Endodermal cell (in vitro differentiated cells): ENCODE data around the gene NXT1. TPM values are rescaled to one million over a fixed set of nuclear protein-coding genes. Genes with fewer than 3 reads are reported as not detected.

Experiments
- DNase-seq: peaks from one replicate; pipeline ENCODE4 v3.0.0-alpha.2; 2017
- H3K27ac ChIP-seq: 2 replicates; pipeline ENCODE4 v1.5.1; 2013; ENCODE audit warnings: mild to moderate bottlenecking, low read depth, low read length, moderate library complexity
- H3K27me3 ChIP-seq: 2 replicates; pipeline ENCODE4 v1.6.1; 2013; ENCODE audit warnings: mild to moderate bottlenecking, low read length, moderate library complexity; ENCODE audit not compliant: insufficient read depth, control insufficient read depth, poor library complexity, severe bottlenecking
- H3K36me3 ChIP-seq: 2 replicates; pipeline ENCODE4 v1.7.0; 2013; ENCODE audit warnings: mild to moderate bottlenecking, low read length, moderate library complexity; ENCODE audit not compliant: control insufficient read depth, insufficient read depth
- H3K4me1 ChIP-seq: one replicate; pipeline ENCODE4 v1.7.0; 2013; ENCODE audit warnings: low read length; ENCODE audit not compliant: control insufficient read depth, insufficient read depth
- H3K4me3 ChIP-seq: 2 replicates; pipeline ENCODE4 v1.5.1; 2013; ENCODE audit warnings: mild to moderate bottlenecking, low read length, moderate library complexity
- H3K9ac ChIP-seq: 2 replicates; pipeline ENCODE4 v1.6.1; 2013; ENCODE audit warnings: mild to moderate bottlenecking, low read length, moderate library complexity; ENCODE audit not compliant: poor library complexity, severe bottlenecking; ENCODE audit errors: extremely low read depth
- H3K9me3 ChIP-seq: 2 replicates; pipeline ENCODE4 v1.6.1; 2013; ENCODE audit warnings: mild to moderate bottlenecking, low read length, moderate library complexity; ENCODE audit not compliant: control insufficient read depth
- H3K27ac Mint-ChIP-seq: 2 replicates; pipeline ENCODE4 v1.8.0; 2020; ENCODE audit warnings: mixed read lengths
- H3K27me3 Mint-ChIP-seq: 2 replicates; pipeline ENCODE4 v1.8.0; 2021; ENCODE audit warnings: mild to moderate bottlenecking, mixed read lengths; ENCODE audit not compliant: insufficient read depth
- H3K36me3 Mint-ChIP-seq: 2 replicates; pipeline ENCODE4 v1.8.0; 2020; ENCODE audit warnings: low read depth, mixed read lengths
- H3K4me1 Mint-ChIP-seq: 2 replicates; pipeline ENCODE4 v1.8.0; 2020; ENCODE audit warnings: mixed read lengths
- H3K4me3 Mint-ChIP-seq: 2 replicates; pipeline ENCODE4 v1.8.0; 2020; ENCODE audit warnings: mild to moderate bottlenecking, moderate library complexity, mixed read lengths
- H3K9me3 Mint-ChIP-seq: 2 replicates; pipeline ENCODE4 v1.8.0; 2020; ENCODE audit warnings: mild to moderate bottlenecking, mixed read lengths
- CTCF ChIP-seq: fragments of 200-600 bp; sonication (generic); conservative IDR thresholded peaks from 2 replicates; pipeline ENCODE4 v1.5.0; 2021; ENCODE audit warnings: antibody characterized with exemption, mild to moderate bottlenecking
- WGBS, 2 experiments: methylation state at CpG; one replicate each; pipeline versions ENCODE4 v1.1.5 to v1.1.7; 2013; ENCODE audit warnings: missing lambda C conversion rate in 2 of 2, mixed read lengths in 1 of 2; ENCODE audit not compliant: insufficient coverage in 1 of 2, insufficient read length in 1 of 2; 5-methylcytosine and 5-hydroxymethylcytosine counted together
- total RNA-seq, 2 donors: library from RNA; stranded (reverse); fragmentation: NEBNext Ultra II Directional in 1 of 2; extraction: Animal tissue kit (Norgen Biotek cat#: 25700) in 1 of 2; gene quantifications; 2 replicates in 1 of 2; 3 replicates in 1 of 2; pipeline ENCODE4 v1.2.1, GENCODE V29; 2021

The NXT1 gene
- total RNA-seq, 2 donors from 2014 or later, result 16.8 to 19.5 TPM

GRCh38 chr20:23363257-23363649, 12.7 kb downstream of the NXT1 start:
- peak overlapping the region; percentile 89 for H3K4me3 Mint-ChIP-seq
- peaks cover 4% of the 10 kb centered on the region for H3K4me1 ChIP-seq
- peak overlapping the region; percentile 78 for H3K9ac ChIP-seq
- peak overlapping the region; percentile 85 for H3K4me3 ChIP-seq
- WGBS, 2 experiments, result 90 to 93% methylated on average over 4 of the region's 4 CpGs
- H3K36me3 Mint-ChIP-seq, result peaks cover 22% of the 10 kb centered on the region
- H3K4me1 Mint-ChIP-seq, result peaks cover 21% of the 10 kb centered on the region
- H3K27ac Mint-ChIP-seq, result no peak overlapping the region
- no peak overlapping the region for H3K27ac ChIP-seq
- no peak for DNase-seq
- no peaks in the 10 kb centered on the region for H3K27me3 ChIP-seq
- no peak for TF ChIP-seq CTCF
- no peaks in the 10 kb centered on the region for H3K9me3 ChIP-seq
- H3K36me3 ChIP-seq, result peaks cover 37% of the 10 kb centered on the region
- no peaks in the 10 kb centered on the region for H3K9me3 Mint-ChIP-seq
- no peaks in the 10 kb centered on the region for H3K27me3 Mint-ChIP-seq

GRCh38 chr20:23365390-23366165, 15.0 kb downstream of the NXT1 start:
- no peaks in the 10 kb centered on the region for H3K27me3 ChIP-seq
- H3K36me3 ChIP-seq, result peaks cover 60% of the 10 kb centered on the region
- Mint-ChIP-seq H3K36me3 (peaks cover 40% of the 10 kb centered on the region), H3K27me3 (no peaks in the 10 kb centered on the region), H3K27ac (peak overlapping the region; percentile 72), H3K4me3 (no peak overlapping the region), H3K4me1 (peaks cover 15% of the 10 kb centered on the region), H3K9me3 (no peaks in the 10 kb centered on the region)
- H3K9ac ChIP-seq, result no peak overlapping the region
- no peak for DNase-seq
- H3K27ac ChIP-seq, result no peak overlapping the region
- no peak overlapping the region for H3K4me3 ChIP-seq
- WGBS, 2 experiments, result 96 to 98% methylated on average over 60 to 65 of the region's 65 CpGs
- H3K9me3 ChIP-seq, result no peaks in the 10 kb centered on the region
- no peaks in the 10 kb centered on the region for H3K4me1 ChIP-seq
- TF ChIP-seq CTCF, result peak; percentile 41

- H3K36me3 Mint-ChIP-seq, result peaks cover 47% of the 10 kb centered on the region
- H3K9me3 Mint-ChIP-seq, result no peaks in the 10 kb centered on the region
- no peaks in the 10 kb centered on the region for H3K27me3 Mint-ChIP-seq
- H3K9me3 ChIP-seq, result no peaks in the 10 kb centered on the region
- peak overlapping the region; percentile 3 for H3K4me3 ChIP-seq
- H3K27ac Mint-ChIP-seq, result no peak overlapping the region
- peaks cover 15% of the 10 kb centered on the region for H3K4me1 Mint-ChIP-seq
- no peak overlapping the region for H3K9ac ChIP-seq
- H3K27ac ChIP-seq, result no peak overlapping the region
- DNase-seq, result no peak
- WGBS, 2 experiments, result 100% methylated on average over 1 of the region's 1 CpG; no CpG with 5 or more reads in 1 of the 2 experiments
- no peaks in the 10 kb centered on the region for H3K27me3 ChIP-seq
- no peak for TF ChIP-seq CTCF
- no peaks in the 10 kb centered on the region for H3K4me1 ChIP-seq
- peaks cover 68% of the 10 kb centered on the region for H3K36me3 ChIP-seq
- H3K4me3 Mint-ChIP-seq, result no peak overlapping the region
Observed at GRCh38 chr20:23366384-23366783, 15.8 kb downstream of the NXT1 start.
